Loucy (cell line): ENCODE data around the gene DTNBP1.

Experiments
- CTCF ChIP-seq: fragments of 200-600 bp; sonication (generic); conservative IDR thresholded peaks from 2 replicates; pipeline ENCODE4 v1.5.1; 2014; ENCODE audit warnings: mild to moderate bottlenecking, antibody characterized with exemption, low read length
- EZH2phosphoT487 ChIP-seq: fragments of 200-600 bp; IDR thresholded peaks from 2 replicates; pipeline ENCODE4 v1.6.1; 2018; ENCODE audit warnings: antibody characterized with exemption, mild to moderate bottlenecking, moderate library complexity, borderline replicate concordance

- TF ChIP-seq CTCF (no peak), EZH2phosphoT487 (no peak)
Observed at GRCh38 chr6:15538106-15538505, 124.7 kb downstream of the DTNBP1 start.
